Measurements from ENCODE around the gene HERC4.

GRCh38 chr10:68047122-68047521 is 28.0 kb downstream of the HERC4 start:
- TF ChIP-seq CTCF (IDR thresholded peaks at IDR 0.05) (no peak), POLR2AphosphoS5 (IDR thresholded peaks at IDR 0.05) (no peak)

Data from breast epithelium (tissue), 3 donors.